ENCODE measurements around the gene CARS2. TPM values are rescaled to one million over a fixed set of nuclear protein-coding genes. Genes with fewer than 3 reads are reported as not detected.
A peak's percentile ranks its signal among the peaks of the same experiment; 100 is the strongest.
"Not testable (repeated sequence)": the region's sequence is repeated elsewhere in the genome, so short reads cannot be mapped to it uniquely, and the experiment has no call there.

CARS2 gene
- total RNA-seq, 1 donor from 2014 or later = 57.1 TPM

DNA sequence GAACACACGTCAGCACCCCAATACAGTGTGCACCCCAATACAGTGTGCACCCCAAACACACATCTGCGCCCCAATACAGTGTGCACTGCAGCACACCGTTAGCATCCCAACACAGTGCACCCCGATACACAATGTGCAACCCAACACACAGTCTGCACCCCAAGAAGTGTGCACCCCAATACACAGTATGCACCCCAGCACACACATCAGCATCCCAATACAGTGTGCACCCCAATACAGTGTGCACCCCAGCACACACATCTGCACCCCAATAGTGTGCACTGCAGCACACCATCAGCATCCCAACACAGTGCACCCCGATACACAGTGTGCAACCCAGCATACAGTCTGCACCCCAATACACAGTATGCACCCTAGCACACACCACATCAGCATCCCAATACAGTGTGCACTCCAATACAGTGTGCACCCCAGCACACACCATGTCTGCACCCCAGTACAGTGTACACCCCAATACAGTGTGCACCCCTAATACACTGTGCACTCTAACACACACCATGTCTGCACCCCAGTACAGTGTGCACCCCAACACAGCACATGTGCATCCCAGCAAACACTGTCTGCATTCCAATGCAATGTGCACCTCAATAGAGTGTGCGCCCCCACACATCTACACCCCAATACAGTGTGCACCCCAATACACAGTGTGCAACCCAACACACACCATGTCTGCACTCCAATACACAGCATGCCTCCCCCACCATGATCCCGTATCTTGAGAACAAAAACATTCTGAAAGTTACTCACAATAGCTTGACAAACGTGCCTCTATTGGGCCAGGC, 855 bp upstream of the CARS2 start:
- TF ChIP-seq, protein P1, sequence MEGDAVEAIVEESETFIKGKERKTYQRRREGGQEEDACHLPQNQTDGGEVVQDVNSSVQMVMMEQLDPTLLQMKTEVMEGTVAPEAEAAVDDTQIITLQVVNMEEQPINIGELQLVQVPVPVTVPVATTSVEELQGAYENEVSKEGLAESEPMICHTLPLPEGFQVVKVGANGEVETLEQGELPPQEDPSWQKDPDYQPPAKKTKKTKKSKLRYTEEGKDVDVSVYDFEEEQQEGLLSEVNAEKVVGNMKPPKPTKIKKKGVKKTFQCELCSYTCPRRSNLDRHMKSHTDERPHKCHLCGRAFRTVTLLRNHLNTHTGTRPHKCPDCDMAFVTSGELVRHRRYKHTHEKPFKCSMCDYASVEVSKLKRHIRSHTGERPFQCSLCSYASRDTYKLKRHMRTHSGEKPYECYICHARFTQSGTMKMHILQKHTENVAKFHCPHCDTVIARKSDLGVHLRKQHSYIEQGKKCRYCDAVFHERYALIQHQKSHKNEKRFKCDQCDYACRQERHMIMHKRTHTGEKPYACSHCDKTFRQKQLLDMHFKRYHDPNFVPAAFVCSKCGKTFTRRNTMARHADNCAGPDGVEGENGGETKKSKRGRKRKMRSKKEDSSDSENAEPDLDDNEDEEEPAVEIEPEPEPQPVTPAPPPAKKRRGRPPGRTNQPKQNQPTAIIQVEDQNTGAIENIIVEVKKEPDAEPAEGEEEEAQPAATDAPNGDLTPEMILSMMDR (IDR thresholded peaks at IDR 0.05) = no peak
- H3K27me3 Mint-ChIP-seq (ENCODE audit: unreplicated experiment) = no peaks in the 10 kb centered on the region
- H3K9me3 Mint-ChIP-seq (ENCODE audit: unreplicated experiment) = no peaks in the 10 kb centered on the region
- peaks cover 51% of the 10 kb centered on the region for H3K4me1 Mint-ChIP-seq (ENCODE audit: unreplicated experiment)
- peak overlapping the region; percentile 62 for H3K27ac Mint-ChIP-seq (ENCODE audit: unreplicated experiment)
- DNase-seq (ENCODE audit: extremely low spot score, unreplicated experiment) = peak; percentile 27
- H3K4me3 Mint-ChIP-seq (ENCODE audit: unreplicated experiment) = peak overlapping the region; percentile 71
- H3K36me3 Mint-ChIP-seq (ENCODE audit: unreplicated experiment) = no peaks in the 10 kb centered on the region

DNA sequence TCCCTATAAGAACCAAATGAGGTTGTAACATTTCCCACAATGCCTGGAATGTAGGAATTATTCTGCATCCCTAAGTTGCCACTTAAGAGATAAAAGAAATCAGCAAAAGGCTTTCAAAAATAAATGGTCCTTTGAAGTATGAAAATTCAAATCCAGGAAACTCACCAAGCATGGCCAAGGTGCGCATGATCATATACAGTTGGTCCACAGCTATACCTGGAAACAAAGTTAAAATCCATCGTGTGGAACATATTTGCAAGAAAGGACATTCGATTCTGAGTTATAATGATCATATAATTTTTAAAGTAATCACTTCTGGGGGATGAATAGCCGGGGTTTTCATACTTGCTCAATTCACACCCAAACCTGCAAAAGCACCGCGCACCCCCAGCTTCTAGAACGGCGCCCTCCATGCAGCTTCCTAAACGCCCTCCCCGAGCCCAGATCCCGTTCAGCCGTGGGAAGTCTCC, 525 bp downstream of the CARS2 start:
- Mint-ChIP-seq H3K4me3 (ENCODE audit: unreplicated experiment) (peak overlapping the region; percentile 84), H3K4me1 (ENCODE audit: unreplicated experiment) (peaks cover 42% of the 10 kb centered on the region), H3K27me3 (ENCODE audit: unreplicated experiment) (no peaks in the 10 kb centered on the region), H3K27ac (ENCODE audit: unreplicated experiment) (peak overlapping the region; percentile 82), H3K36me3 (ENCODE audit: unreplicated experiment) (peaks cover 7% of the 10 kb centered on the region), H3K9me3 (ENCODE audit: unreplicated experiment) (no peaks in the 10 kb centered on the region)
- TF ChIP-seq, protein P1 (IDR thresholded peaks at IDR 0.05) = no peak
- no peak for DNase-seq (ENCODE audit: extremely low spot score, unreplicated experiment)

DNA sequence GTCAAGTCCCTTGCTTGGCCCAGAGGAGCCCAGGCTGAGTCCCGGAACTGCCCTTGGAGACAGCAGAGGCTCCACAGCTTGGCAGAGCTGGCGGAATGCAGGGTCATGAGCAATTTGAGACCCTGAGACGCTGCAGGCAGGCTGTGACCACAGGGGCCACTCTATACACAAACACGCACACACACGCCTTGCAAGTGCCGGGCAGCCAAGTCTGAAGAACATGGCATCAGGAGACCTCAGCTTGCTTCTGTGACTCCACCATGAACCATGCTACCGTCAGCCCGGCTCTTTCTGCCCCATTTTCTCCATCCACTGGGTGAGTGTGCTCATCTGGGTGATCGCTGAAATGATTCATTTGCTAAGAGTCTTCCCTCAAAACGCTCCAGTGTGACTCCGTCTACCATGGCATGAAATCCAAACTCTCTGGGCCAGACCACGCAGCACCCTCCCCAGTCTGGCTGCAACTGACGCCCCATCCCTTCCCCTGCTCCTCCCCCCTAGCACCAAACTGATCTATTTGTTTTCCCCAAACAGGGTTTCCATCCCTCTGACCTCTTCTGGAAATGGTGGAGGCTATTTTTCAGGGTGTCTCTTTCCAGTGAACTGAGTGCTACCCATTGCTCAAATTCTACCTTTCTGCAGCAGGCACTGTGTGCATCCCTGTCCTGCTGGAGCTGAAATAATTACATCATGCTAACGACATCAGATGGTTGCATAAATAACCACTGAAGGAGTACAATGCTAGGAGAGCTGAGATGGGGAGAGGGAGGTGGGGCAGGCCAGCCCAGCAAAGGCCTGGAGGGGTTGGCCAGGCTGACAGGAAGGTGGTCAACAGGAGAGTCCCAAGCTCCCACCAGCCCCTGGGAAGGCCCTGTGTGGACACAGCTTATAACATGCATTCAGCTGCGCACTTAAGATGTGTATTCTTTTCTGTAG, 3.1 kb downstream of the CARS2 start:
- TF ChIP-seq, protein P1 (IDR thresholded peaks at IDR 0.05) = no peak
- peaks cover 42% of the 10 kb centered on the region for H3K4me1 Mint-ChIP-seq (ENCODE audit: unreplicated experiment)
- no peaks in the 10 kb centered on the region for H3K27me3 Mint-ChIP-seq (ENCODE audit: unreplicated experiment)
- peak overlapping the region; percentile 86 for H3K27ac Mint-ChIP-seq (ENCODE audit: unreplicated experiment)
- peaks cover 24% of the 10 kb centered on the region for H3K36me3 Mint-ChIP-seq (ENCODE audit: unreplicated experiment)
- H3K9me3 Mint-ChIP-seq (ENCODE audit: unreplicated experiment) = no peaks in the 10 kb centered on the region
- DNase-seq (ENCODE audit: extremely low spot score, unreplicated experiment) = no peak
- peak overlapping the region; percentile 51 for H3K4me3 Mint-ChIP-seq (ENCODE audit: unreplicated experiment)

DNA sequence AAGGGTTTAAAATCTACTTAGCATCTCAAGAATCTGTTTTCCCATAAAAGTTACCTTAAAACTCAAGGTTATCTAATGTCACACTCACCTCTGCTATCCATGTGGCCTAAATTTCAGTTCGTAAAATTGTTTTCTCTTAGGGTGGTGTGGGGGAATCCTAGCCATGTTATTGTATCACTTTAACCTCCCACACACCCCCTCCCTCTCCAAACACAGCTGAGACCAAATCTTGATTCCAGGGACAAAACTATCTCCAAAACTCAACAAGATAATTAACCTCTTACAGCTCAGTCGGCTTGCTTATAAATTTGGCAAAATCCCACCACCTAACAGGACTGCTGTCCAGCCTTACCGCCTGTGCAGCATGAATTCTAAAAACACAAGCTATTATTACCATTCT, 3.8 kb downstream of the CARS2 start:
- TF ChIP-seq, protein P1 (IDR thresholded peaks at IDR 0.05) = no peak
- no peak for DNase-seq (ENCODE audit: extremely low spot score, unreplicated experiment)
- Mint-ChIP-seq H3K27me3 (ENCODE audit: unreplicated experiment) (no peaks in the 10 kb centered on the region), H3K9me3 (ENCODE audit: unreplicated experiment) (no peaks in the 10 kb centered on the region), H3K4me3 (ENCODE audit: unreplicated experiment) (peak overlapping the region; percentile 50), H3K27ac (ENCODE audit: unreplicated experiment) (peak overlapping the region; percentile 86), H3K36me3 (ENCODE audit: unreplicated experiment) (peaks cover 27% of the 10 kb centered on the region), H3K4me1 (ENCODE audit: unreplicated experiment) (peaks cover 40% of the 10 kb centered on the region)

DNA sequence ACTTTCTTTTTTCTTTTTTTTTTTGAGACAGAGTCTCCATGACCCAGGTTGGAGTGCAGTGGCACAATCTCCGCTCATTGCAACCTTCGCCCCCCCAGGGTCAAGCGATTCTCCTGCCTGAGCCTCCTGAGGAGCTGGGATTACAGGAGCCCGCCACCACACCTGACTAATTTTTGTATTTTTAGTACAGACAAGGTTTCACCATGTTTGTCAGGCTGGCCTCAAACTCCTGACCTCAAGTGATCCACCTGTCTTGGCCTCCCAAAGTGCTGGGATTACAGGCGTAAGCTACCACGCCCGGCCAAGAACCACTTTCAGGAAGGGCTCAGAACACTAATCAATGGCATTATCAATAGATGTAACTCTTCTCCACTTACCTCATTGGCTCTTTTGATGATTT, 4.9 kb downstream of the CARS2 start:
- DNase-seq (ENCODE audit: extremely low spot score, unreplicated experiment); H3K4me3 Mint-ChIP-seq (ENCODE audit: unreplicated experiment); H3K27ac Mint-ChIP-seq (ENCODE audit: unreplicated experiment); H3K27me3 Mint-ChIP-seq (ENCODE audit: unreplicated experiment); H3K9me3 Mint-ChIP-seq (ENCODE audit: unreplicated experiment): not testable (repeated sequence)
- Mint-ChIP-seq H3K4me1 (ENCODE audit: unreplicated experiment) (peaks cover 34% of the 10 kb centered on the region), H3K36me3 (ENCODE audit: unreplicated experiment) (peaks cover 32% of the 10 kb centered on the region)

Data from osteocyte (in vitro differentiated cells).